ENCODE data around the gene GMIP. TPM values are rescaled to one million over a fixed set of nuclear protein-coding genes. Genes with fewer than 3 reads are reported as not detected.

The GMIP gene
- total RNA-seq, 2 donors from 2014 or later, result 3.6 to 20.1 TPM

- Histone ChIP-seq H3K4me1 (no peaks in the 10 kb centered on the region), H3K27ac (no peak overlapping the region), H3K4me3 (no peak overlapping the region), H3K9me3 (no peaks in the 10 kb centered on the region), H3K27me3 (no peaks in the 10 kb centered on the region), H3K36me3 (replicated peaks in 1 of 2; ENCODE audit: insufficient read depth in 1 of 2, low read depth in 2 of 2) (no peaks in the 10 kb centered on the region)
- intact Hi-C loops (cut with DNase I), result no loop called here
- WGBS, 2 donors, result 78 to 80% methylated on average over 2 to 6 of the region's 6 CpGs
- no peak for TF ChIP-seq CTCF (IDR thresholded peaks at IDR 0.05)
- no peak for TF ChIP-seq POLR2A (IDR thresholded peaks at IDR 0.05)
- ATAC-seq (no peak), DNase-seq (no peak)
Observed at GRCh38 chr19:19582471-19582870, 61.0 kb downstream of the GMIP start.

- TF ChIP-seq CTCF (IDR thresholded peaks at IDR 0.05) (no peak), POLR2A (IDR thresholded peaks at IDR 0.05) (no peak)
- H3K27me3 ChIP-seq, result no peaks in the 10 kb centered on the region
- intact Hi-C loops (cut with DNase I), result no loop called here
- ATAC-seq (no peak), DNase-seq (no peak)
- H3K4me3 ChIP-seq, result no peak overlapping the region
- H3K9me3 ChIP-seq, result no peaks in the 10 kb centered on the region
- WGBS, 2 donors, result 90 to 94% methylated on average over 11 to 13 of the region's 13 CpGs
- H3K36me3 ChIP-seq (replicated peaks in 1 of 2; ENCODE audit: insufficient read depth in 1 of 2, low read depth in 2 of 2), result no peaks in the 10 kb centered on the region
- no peaks in the 10 kb centered on the region for H3K4me1 ChIP-seq
- H3K27ac ChIP-seq, result no peak overlapping the region
Observed at GRCh38 chr19:19581391-19581790, 62.1 kb downstream of the GMIP start.

- no peaks in the 10 kb centered on the region for H3K4me1 ChIP-seq
- no peak overlapping the region for H3K27ac ChIP-seq
- intact Hi-C loops (cut with DNase I), result no loop called here
- WGBS, 2 donors, result 85 to 90% methylated on average over 1 to 4 of the region's 4 CpGs
- ATAC-seq (no peak), DNase-seq (no peak)
- H3K36me3 ChIP-seq (replicated peaks in 1 of 2; ENCODE audit: insufficient read depth in 1 of 2, low read depth in 2 of 2), result no peaks in the 10 kb centered on the region
- no peaks in the 10 kb centered on the region for H3K9me3 ChIP-seq
- H3K27me3 ChIP-seq, result no peaks in the 10 kb centered on the region
- H3K4me3 ChIP-seq, result no peak overlapping the region
- TF ChIP-seq CTCF (IDR thresholded peaks at IDR 0.05) (no peak), POLR2A (IDR thresholded peaks at IDR 0.05) (no peak)
Observed at GRCh38 chr19:19580418-19580817, 63.0 kb downstream of the GMIP start.

DNA sequence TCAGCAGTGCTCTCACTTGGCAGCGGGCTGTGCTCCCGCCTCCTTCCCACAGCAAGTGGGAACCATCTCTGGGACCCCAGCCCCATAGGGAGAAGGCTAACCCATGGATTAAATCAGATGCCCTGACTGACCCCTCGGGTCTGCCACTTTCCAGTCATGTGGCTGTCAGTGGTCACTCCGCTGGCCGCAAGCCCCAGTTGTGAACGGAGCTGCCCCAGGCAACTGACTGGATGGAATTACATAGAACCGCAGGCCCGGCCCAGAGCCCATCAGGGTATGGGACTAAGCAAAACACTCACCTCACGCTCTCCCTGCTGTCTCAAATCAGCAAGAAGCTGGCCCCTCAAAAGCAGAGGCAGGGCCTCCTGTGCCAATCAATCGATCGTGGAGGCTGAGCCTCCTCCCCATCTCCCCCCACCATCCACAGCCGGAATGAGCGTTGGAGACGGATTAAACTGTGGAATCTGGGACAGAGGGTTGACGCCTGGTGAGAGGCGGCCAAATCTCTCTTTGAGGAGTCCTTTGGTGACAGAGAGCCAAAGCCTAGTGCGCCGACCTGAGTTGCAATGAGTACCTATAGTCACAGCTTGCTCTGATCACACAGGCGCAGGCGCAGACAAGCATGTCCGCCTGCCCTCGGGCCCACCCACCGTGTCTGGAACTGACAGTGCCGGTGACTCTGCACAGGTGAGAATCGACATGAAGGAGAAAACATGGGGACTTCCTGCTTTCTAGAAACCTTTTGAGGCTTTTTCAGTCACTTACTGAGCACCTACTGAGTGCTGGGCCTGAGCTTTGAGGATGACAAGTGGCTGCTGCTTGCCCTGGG, 63.7 kb downstream of the GMIP start:
- no peaks in the 10 kb centered on the region for H3K27me3 ChIP-seq
- no peak overlapping the region for H3K4me3 ChIP-seq
- 73 to 79% methylated on average over 21 of the region's 25 CpGs for WGBS, 2 donors
- H3K9me3 ChIP-seq, result no peaks in the 10 kb centered on the region
- TF ChIP-seq POLR2A (IDR thresholded peaks at IDR 0.05), result no peak
- ATAC-seq, result no peak
- H3K27ac ChIP-seq, result no peak overlapping the region
- H3K4me1 ChIP-seq, result no peaks in the 10 kb centered on the region
- no peaks in the 10 kb centered on the region for H3K36me3 ChIP-seq (replicated peaks in 1 of 2; ENCODE audit: insufficient read depth in 1 of 2, low read depth in 2 of 2)
- intact Hi-C loops (cut with DNase I), result no loop called here
- no peak for DNase-seq

Other genes starting within 250 kb of the GMIP start
- gene GATAD2A, start 238.0 kb downstream of the GMIP start, total RNA-seq, result 10 to 100 TPM; 30.0 to 35.8 TPM
- gene TSSK6, start 128.1 kb downstream of the GMIP start, total RNA-seq, result 1 to 10 TPM; 2.1 to 2.6 TPM
- gene NDUFA13, start 127.4 kb downstream of the GMIP start, total RNA-seq, result 10 to 100 TPM; 32.0 to 38.4 TPM
- gene YJEFN3, start 114.7 kb downstream of the GMIP start, total RNA-seq, result 10 to 100 TPM in 1 of 2 donors, 1 to 10 TPM in 1; 2.6 to 11.2 TPM
- under 1 TPM in 1 of 2 donors, not detected in 1; 0.66 TPM for gene CILP2, start 105.4 kb downstream of the GMIP start, total RNA-seq
- 1 to 10 TPM; 1.6 to 8.2 TPM for gene PBX4, start 25.0 kb downstream of the GMIP start, total RNA-seq
- gene LPAR2, start 15.4 kb downstream of the GMIP start, total RNA-seq, result 10 to 100 TPM; 14.3 to 20.8 TPM
- 100 to 1,000 TPM in 1 of 2 donors, 10 to 100 TPM in 1; 38.7 to 570 TPM for gene ATP13A1, start 20.0 kb upstream of the GMIP start, total RNA-seq
- gene ZNF101, start 25.2 kb upstream of the GMIP start, total RNA-seq, result 1 to 10 TPM; 5.3 to 6.7 TPM
- gene ZNF14, start 89.5 kb upstream of the GMIP start, total RNA-seq, result 1 to 10 TPM; 5.3 to 6.7 TPM
- 10 to 100 TPM; 20.0 to 30.0 TPM for gene ZNF506, start 178.1 kb upstream of the GMIP start, total RNA-seq
- gene ZNF253, start 222.2 kb upstream of the GMIP start, total RNA-seq, result 1 to 10 TPM; 7.6 to 8.8 TPM